VCaP (cell line): ENCODE measurements around the gene EYA4.
"Not testable (repeated sequence)": the region's sequence is repeated elsewhere in the genome, so short reads cannot be mapped to it uniquely, and the experiment has no call there.

Experiments used
- H3K27ac ChIP-seq: fragments of 450-650 bp; 2 replicates; pipeline ENCODE4 v1.5.1; 2017
- TF ChIP-seq, protein P1 (sequence below): fragments of 450-650 bp; conservative IDR thresholded peaks from 2 replicates; pipeline ENCODE4 v1.5.1; 2017; ENCODE audit warnings: mild to moderate bottlenecking, moderate library complexity

EYA4 gene

GRCh38 chr6:133396233-133396983, 155.3 kb downstream of the EYA4 start:
- TF ChIP-seq, protein P1, sequence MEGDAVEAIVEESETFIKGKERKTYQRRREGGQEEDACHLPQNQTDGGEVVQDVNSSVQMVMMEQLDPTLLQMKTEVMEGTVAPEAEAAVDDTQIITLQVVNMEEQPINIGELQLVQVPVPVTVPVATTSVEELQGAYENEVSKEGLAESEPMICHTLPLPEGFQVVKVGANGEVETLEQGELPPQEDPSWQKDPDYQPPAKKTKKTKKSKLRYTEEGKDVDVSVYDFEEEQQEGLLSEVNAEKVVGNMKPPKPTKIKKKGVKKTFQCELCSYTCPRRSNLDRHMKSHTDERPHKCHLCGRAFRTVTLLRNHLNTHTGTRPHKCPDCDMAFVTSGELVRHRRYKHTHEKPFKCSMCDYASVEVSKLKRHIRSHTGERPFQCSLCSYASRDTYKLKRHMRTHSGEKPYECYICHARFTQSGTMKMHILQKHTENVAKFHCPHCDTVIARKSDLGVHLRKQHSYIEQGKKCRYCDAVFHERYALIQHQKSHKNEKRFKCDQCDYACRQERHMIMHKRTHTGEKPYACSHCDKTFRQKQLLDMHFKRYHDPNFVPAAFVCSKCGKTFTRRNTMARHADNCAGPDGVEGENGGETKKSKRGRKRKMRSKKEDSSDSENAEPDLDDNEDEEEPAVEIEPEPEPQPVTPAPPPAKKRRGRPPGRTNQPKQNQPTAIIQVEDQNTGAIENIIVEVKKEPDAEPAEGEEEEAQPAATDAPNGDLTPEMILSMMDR, result no peak

GRCh38 chr6:133396984-133397348, 155.8 kb downstream of the EYA4 start:
- TF ChIP-seq, protein P1, result no peak
- H3K27ac ChIP-seq, result no peak overlapping the region

More at GRCh38 chr6:133396233-133396983, 155.3 kb downstream of the EYA4 start:
- H3K27ac ChIP-seq, result no peak overlapping the region

GRCh38 chr6:133397601-133398000, 156.4 kb downstream of the EYA4 start:
- H3K27ac ChIP-seq, result not testable (repeated sequence)

DNA sequence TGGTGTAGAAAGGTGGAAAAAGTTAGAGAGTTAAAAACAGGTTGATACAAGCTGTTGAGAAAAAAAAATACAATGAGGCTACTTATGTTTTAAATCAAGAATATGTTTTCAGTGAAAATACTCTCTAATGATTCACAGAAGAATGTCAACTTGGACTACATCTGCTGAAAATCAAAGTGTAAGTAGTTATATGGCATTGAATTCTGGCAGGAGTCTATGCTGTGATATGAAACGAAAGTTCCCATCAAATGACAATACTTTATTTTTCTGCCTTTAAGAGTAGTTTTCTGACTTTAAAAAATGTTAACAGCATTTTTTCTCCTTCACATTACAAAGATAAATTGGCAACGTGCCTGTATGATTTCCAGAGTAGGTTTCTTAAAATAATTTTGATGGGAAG, 158.3 kb downstream of the EYA4 start:
- TF ChIP-seq, protein P1, result no peak
- H3K27ac ChIP-seq, result no peak overlapping the region

- H3K27ac ChIP-seq, result no peak overlapping the region
- TF ChIP-seq, protein P1, result no peak
Measured at GRCh38 chr6:133404151-133404550, 163.0 kb downstream of the EYA4 start.

GRCh38 chr6:133404728-133405127, 163.6 kb downstream of the EYA4 start:
- H3K27ac ChIP-seq, result no peak overlapping the region
- TF ChIP-seq, protein P1, result no peak

GRCh38 chr6:133407320-133408100, 166.4 kb downstream of the EYA4 start:
- TF ChIP-seq, protein P1, result no peak
- no peak overlapping the region for H3K27ac ChIP-seq

DNA sequence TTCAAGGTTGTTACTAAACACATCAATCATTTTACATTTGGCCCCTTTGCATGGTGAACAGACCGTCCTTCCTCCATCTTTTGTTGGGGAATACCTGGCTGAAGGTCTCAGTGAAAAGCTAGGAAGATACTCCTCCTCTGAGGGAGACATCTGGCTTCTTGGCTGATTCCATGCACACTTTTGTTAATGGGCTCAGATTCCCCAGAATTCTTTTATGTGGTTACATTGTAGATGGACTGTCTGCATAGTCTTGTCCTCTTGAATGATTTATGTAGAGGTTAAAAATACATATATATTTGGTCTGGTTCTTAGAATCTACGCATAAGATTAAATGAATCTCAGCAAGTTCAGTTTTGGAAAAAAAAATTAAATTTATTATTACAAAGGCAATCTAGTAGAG, 167.0 kb downstream of the EYA4 start:
- H3K27ac ChIP-seq, result no peak overlapping the region
- TF ChIP-seq, protein P1, result no peak
